HepG2 (cell line): ENCODE results near the gene MAPKAPK3. TPM values are rescaled to one million over a fixed set of nuclear protein-coding genes. Genes with fewer than 3 reads are reported as not detected.

Experiments used
- ATAC-seq: fragments of 200-7000 bp; cut with Tn5 transposase; 3 replicates; pipeline ENCODE4 v1.9.1; 2020; ENCODE audit warnings: mild to moderate bottlenecking, moderate library complexity
- BruUV-seq: library from RNA; stranded (reverse); fragments of 400-500 nt; replicated peaks from 2 replicates; lab custom pipeline; 2021; lab: Mats Ljungman, UMichigan
- CTCF ChIA-PET: fragments of 300-600 bp; formaldehyde crosslinking; extraction: SDS; loops from one replicate; lab custom pipeline; 2021; ENCODE audit warnings: low total read pairs, inconsistent platforms, low intra/inter-chr PET ratio; lab: Yijun Ruan, JAX
- POLR2A ChIA-PET: fragments of 350-600 bp; sonication (Branson Sonifier 250); formaldehyde crosslinking; loops from one replicate; lab custom pipeline; 2020; ENCODE audit warnings: antibody characterized with exemption, inconsistent platforms; lab: Yijun Ruan, JAX
- DNase-seq: peaks from one replicate; pipeline ENCODE4 v3.0.0-alpha.2; 2015; ENCODE audit warnings: low spot score
- FAIRE-seq: peaks from 3 replicates; lab custom pipeline; 2011; peaks lifted over from hg19 to GRCh38; lab: Jason Lieb, UNC
- H2AFZ ChIP-seq: one replicate; pipeline ENCODE4 v1.6.1; 2011; ENCODE audit warnings: low read length, inconsistent platforms
- H3K27ac ChIP-seq: fragments of 300-600 bp; 3 replicates; pipeline ENCODE4 v1.8.0; 2011; ENCODE audit warnings: mixed run types, mild to moderate bottlenecking, mixed read lengths, low read length, inconsistent platforms; ENCODE audit not compliant: insufficient read depth; ENCODE audit errors: extremely low read length
- H3K27me3 ChIP-seq, 2 experiments: fragments of 200-600 bp in 1 of 2; 2 replicates in 1 of 2; 3 replicates in 1 of 2; pipeline versions ENCODE4 v1.6.0 to v1.8.0; 2011; ENCODE audit warnings: low read length in 2 of 2, mild to moderate bottlenecking in 2 of 2, moderate library complexity in 2 of 2, inconsistent platforms in 1 of 2; ENCODE audit not compliant: insufficient read depth in 2 of 2, control insufficient read depth in 1 of 2
- H3K36me3 ChIP-seq, 2 experiments: fragments of 200-600 bp in 1 of 2; replicated peaks in 1 of 2; 2 replicates in 1 of 2; 3 replicates in 1 of 2; pipeline versions ENCODE4 v1.5.1 to v1.8.0; 2011; ENCODE audit warnings: low read length in 2 of 2, inconsistent platforms in 1 of 2; ENCODE audit not compliant: insufficient read depth in 2 of 2, control insufficient read depth in 1 of 2
- H3K4me1 ChIP-seq: 2 replicates; pipeline ENCODE4 v1.5.1; 2012; ENCODE audit warnings: low read length, inconsistent platforms; ENCODE audit not compliant: insufficient read depth
- H3K4me2 ChIP-seq: 2 replicates; pipeline ENCODE4 v1.6.0; 2011; ENCODE audit warnings: low read depth, low read length, inconsistent platforms
- H3K4me3 ChIP-seq, 3 experiments: fragments of 200-600 bp in 1 of 3; sonication (generic), shearing (Covaris generic) in 1 of 3; replicated peaks in 1 of 3; 2 replicates each; pipeline ENCODE4 v1.5.1; 2011 to 2016; ENCODE audit warnings: low read length in 3 of 3, inconsistent platforms in 2 of 3, low read depth in 2 of 3, mild to moderate bottlenecking in 2 of 3, control low read depth in 1 of 3, mixed read lengths in 1 of 3; ENCODE audit not compliant: insufficient read depth in 1 of 3
- H3K79me2 ChIP-seq: one replicate; pipeline ENCODE4 v1.6.1; 2011; ENCODE audit warnings: low read length, inconsistent platforms; ENCODE audit not compliant: insufficient read depth
- H3K9ac ChIP-seq: 2 replicates; pipeline ENCODE4 v1.6.0; 2011; ENCODE audit warnings: mild to moderate bottlenecking, low read depth, low read length, inconsistent platforms; ENCODE audit not compliant: insufficient read depth
- H3K9me3 ChIP-seq: 2 replicates; pipeline ENCODE4 v1.5.1; 2012; ENCODE audit warnings: mild to moderate bottlenecking, low read length
- H4K20me1 ChIP-seq: 2 replicates; pipeline ENCODE4 v1.6.0; 2011; ENCODE audit warnings: inconsistent platforms, mild to moderate bottlenecking, low read length, moderate library complexity; ENCODE audit not compliant: insufficient read depth
- ARNT ChIP-seq: fragments of 450-650 bp; IDR thresholded peaks from 2 replicates; pipeline ENCODE4 v1.6.1; 2017
- CBX2 ChIP-seq, 2 experiments: fragments of 200-600 bp in 1 of 2; sonication (generic); formaldehyde crosslinking in 1 of 2; IDR thresholded peaks; 2 replicates each; pipeline versions ENCODE4 v1.7.0 to v1.8.1; 2018 to 2022; ENCODE audit warnings: low read depth in 2 of 2, low read length in 1 of 2, mild to moderate bottlenecking in 1 of 2, missing genetic modification reagents in 1 of 2
- CENPT ChIP-seq: sonication (generic); formaldehyde crosslinking; IDR thresholded peaks from 2 replicates; pipeline ENCODE4 v1.8.0; 2022; ENCODE audit warnings: low read depth, mild to moderate bottlenecking, moderate library complexity, missing genetic modification reagents
- CHD4 ChIP-seq: fragments of 200-600 bp; sonication (generic); IDR thresholded peaks from 2 replicates; pipeline ENCODE4 v1.7.0; 2017; ENCODE audit warnings: mild to moderate bottlenecking, low read length, borderline replicate concordance
- RBFOX2 ChIP-seq: fragments of 200-400 bp; formaldehyde crosslinking; IDR thresholded peaks from 2 replicates; pipeline ENCODE4 v1.6.1; 2017; ENCODE audit warnings: low read depth, mild to moderate bottlenecking, low read length
- STAG1 ChIP-seq: sonication (generic); formaldehyde crosslinking; IDR thresholded peaks from 2 replicates; pipeline ENCODE4 v1.4.0; 2020; ENCODE audit warnings: missing genetic modification reagents
- ZNF292 ChIP-seq: sonication (generic); formaldehyde crosslinking; IDR thresholded peaks from 2 replicates; pipeline ENCODE4 v1.8.1; 2022; ENCODE audit warnings: mild to moderate bottlenecking, low read depth, missing genetic modification reagents, borderline replicate concordance
- ZNF615 ChIP-seq: sonication (generic); formaldehyde crosslinking; IDR thresholded peaks from 2 replicates; pipeline ENCODE4 v1.5.0; 2020; ENCODE audit warnings: mild to moderate bottlenecking, missing genetic modification reagents, borderline replicate concordance
- WGBS: methylation state at CpG from one replicate; pipeline ENCODE4 v1.1.6; 2017; ENCODE audit warnings: low lambda C conversion rate; 5-methylcytosine and 5-hydroxymethylcytosine counted together
- in situ Hi-C: cut with HindIII; loops from 2 replicates; pipeline ENCODE4 v1.10.0; 2017; ENCODE audit warnings: low pct_unique_long_range_greater_than_20kb; ENCODE audit not compliant: extremely low pct_ligation_motif_present
- intact Hi-C: fragments of 100-400 bp; cut with micrococcal nuclease; formaldehyde crosslinking; loops from one replicate; pipeline ENCODE4 v1.10.0; 2022; ENCODE audit not compliant: unreplicated experiment
- polyA plus RNA-seq, 8 experiments: library from polyadenylated mRNA; depleted of rRNA in 3 of 8; stranded (reverse) in 7 of 8; unstranded in 1 of 8; fragments of >200 nt; fragmentation: Illumina TruSeq in 4 of 8; extraction: Trizol in 4 of 8; gene quantifications; 2 replicates each; pipeline versions ENCODE4 v1.2.1 to v1.2.3, GENCODE V29; 2011 to 2016; ENCODE audit warnings: low read depth in 4 of 8, missing spikeins in 1 of 8, mixed read lengths in 1 of 8; ENCODE audit not compliant: insufficient read depth in 1 of 8
- total RNA-seq, 5 experiments: library from RNA; depleted of rRNA; stranded (reverse); fragments of >200 nt; fragmentation: Illumina TruSeq; extraction: Trizol; gene quantifications; 2 replicates each; pipeline ENCODE4 v1.2.3, GENCODE V29; 2016; ENCODE audit warnings: low read depth in 1 of 5
- TF ChIP-seq, protein P1 (sequence below): sonication (generic); formaldehyde crosslinking; IDR thresholded peaks from 2 replicates; pipeline ENCODE4 v1.5.0; 2020; ENCODE audit warnings: mild to moderate bottlenecking, missing genetic modification reagents, moderate library complexity

Gene MAPKAPK3
- total and polyA plus RNA-seq, 2 of the 13 experiments (the other 11 are each of a cell fraction or from before 2014, with no cell fraction given), result 39.9 to 41.2 TPM

GRCh38 chr3:50675179-50676030 is 58.5 kb downstream of the MAPKAPK3 start:
- Histone ChIP-seq H3K36me3 (no peaks in the 10 kb centered on the region), H3K4me2 (peak overlapping the region; percentile 36), H3K27me3 (peaks cover 4 to 69% of the 10 kb centered on the region in 2 experiments), H3K9ac (no peak overlapping the region), H4K20me1 (peaks cover 8% of the 10 kb centered on the region; the same call in 1 of the 2 replicates), H3K9me3 (no peaks in the 10 kb centered on the region), H2AFZ (no peak overlapping the region), H3K27ac (no peak overlapping the region), H3K79me2 (no peaks in the 10 kb centered on the region), H3K4me3 (peak overlapping the region in 1 of 3 experiments; percentile 23; a peak in 1 of 6 replicates), H3K4me1 (no peaks in the 10 kb centered on the region)
- no peak for FAIRE-seq
- no peak for DNase-seq
- intact Hi-C loops (loop anchor here (5.0 kb wide), 1 partner anchor 1142 kb away; no protein-coding TSS in a partner anchor), in situ Hi-C loops (no loop called here)
- no TSS peak for BruUV-seq
- TF ChIP-seq STAG1 (CRISPR knock-in tag) (peak; percentile 35; the same call in 1 of the 2 replicates), CENPT (CRISPR knock-in tag) (no peak), ZNF292 (no peak), ARNT (no peak), CHD4 (no peak), CBX2 (IDR thresholded peaks at IDR 0.05; ENCODE audit: low read depth, low read length) (peak; percentile 90; the same call in 1 of the 2 replicates), CBX2 (CRISPR knock-in tag; IDR thresholded peaks at IDR 0.05; ENCODE audit: low read depth) (no peak), RBFOX2 (no peak), ZNF615 (CRISPR knock-in tag) (no peak)
- TF ChIP-seq, protein P1, sequence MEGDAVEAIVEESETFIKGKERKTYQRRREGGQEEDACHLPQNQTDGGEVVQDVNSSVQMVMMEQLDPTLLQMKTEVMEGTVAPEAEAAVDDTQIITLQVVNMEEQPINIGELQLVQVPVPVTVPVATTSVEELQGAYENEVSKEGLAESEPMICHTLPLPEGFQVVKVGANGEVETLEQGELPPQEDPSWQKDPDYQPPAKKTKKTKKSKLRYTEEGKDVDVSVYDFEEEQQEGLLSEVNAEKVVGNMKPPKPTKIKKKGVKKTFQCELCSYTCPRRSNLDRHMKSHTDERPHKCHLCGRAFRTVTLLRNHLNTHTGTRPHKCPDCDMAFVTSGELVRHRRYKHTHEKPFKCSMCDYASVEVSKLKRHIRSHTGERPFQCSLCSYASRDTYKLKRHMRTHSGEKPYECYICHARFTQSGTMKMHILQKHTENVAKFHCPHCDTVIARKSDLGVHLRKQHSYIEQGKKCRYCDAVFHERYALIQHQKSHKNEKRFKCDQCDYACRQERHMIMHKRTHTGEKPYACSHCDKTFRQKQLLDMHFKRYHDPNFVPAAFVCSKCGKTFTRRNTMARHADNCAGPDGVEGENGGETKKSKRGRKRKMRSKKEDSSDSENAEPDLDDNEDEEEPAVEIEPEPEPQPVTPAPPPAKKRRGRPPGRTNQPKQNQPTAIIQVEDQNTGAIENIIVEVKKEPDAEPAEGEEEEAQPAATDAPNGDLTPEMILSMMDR, result peak; percentile 35
- WGBS, result 46% methylated on average over 7 of the region's 65 CpGs
- no peak; the same call in 2 of the 3 replicates for ATAC-seq
- CTCF ChIA-PET, result no interaction called here
- POLR2A ChIA-PET, result no interaction called here
